GM12872 (cell line): ENCODE data around the gene TTC13.

Experiments used
- CTCF ChIP-seq: IDR thresholded peaks from 3 replicates; pipeline ENCODE4 v1.5.1; 2011; ENCODE audit warnings: low read depth, mild to moderate bottlenecking, low read length, moderate library complexity; ENCODE audit not compliant: insufficient read depth

The TTC13 gene

GRCh38 chr1:230985711-230986110 is 7.0 kb upstream of the TTC13 start:
- TF ChIP-seq CTCF, result no peak

- no peak for TF ChIP-seq CTCF
Observed at GRCh38 chr1:230983811-230984210, 5.2 kb upstream of the TTC13 start.

- TF ChIP-seq CTCF, result no peak
Observed at GRCh38 chr1:230982696-230983095, 4.0 kb upstream of the TTC13 start.

- TF ChIP-seq CTCF, result no peak
Observed at GRCh38 chr1:230979952-230980351, 1.3 kb upstream of the TTC13 start.

GRCh38 chr1:230979389-230979716 is 692 bp upstream of the TTC13 start:
- no peak for TF ChIP-seq CTCF

GRCh38 chr1:230977761-230978490 is 735 bp downstream of the TTC13 start:
- no peak for TF ChIP-seq CTCF

- no peak for TF ChIP-seq CTCF
Observed at GRCh38 chr1:230976825-230977747, 1.6 kb downstream of the TTC13 start.
